Nephron (organoid): ENCODE results near the gene POLL.

ENCODE experiments used
- H3K27ac Mint-ChIP-seq, 3 experiments: 2 replicates each; pipeline ENCODE4 v1.8.0; 2020; ENCODE audit warnings: mixed read lengths in 3 of 3, mild to moderate bottlenecking in 2 of 3, moderate library complexity in 1 of 3
- H3K27me3 Mint-ChIP-seq: 2 replicates; pipeline ENCODE4 v1.8.0; 2021; ENCODE audit warnings: low read depth, mild to moderate bottlenecking, moderate library complexity, mixed read lengths
- H3K36me3 Mint-ChIP-seq: 2 replicates; pipeline ENCODE4 v1.8.0; 2020; ENCODE audit warnings: low read depth, mixed read lengths
- H3K4me1 Mint-ChIP-seq: 2 replicates; pipeline ENCODE4 v1.8.0; 2020; ENCODE audit warnings: mixed read lengths
- H3K4me3 Mint-ChIP-seq, 3 experiments: 2 replicates each; pipeline ENCODE4 v1.8.0; 2020; ENCODE audit warnings: mild to moderate bottlenecking in 3 of 3, mixed read lengths in 3 of 3, moderate library complexity in 2 of 3
- H3K9me3 Mint-ChIP-seq: 2 replicates; pipeline ENCODE4 v1.8.0; 2020; ENCODE audit warnings: mixed read lengths
- CTCF ChIP-seq, 3 experiments: fragments of 200-600 bp; sonication (generic); IDR thresholded peaks; one replicate each; pipeline ENCODE4 v1.5.0; 2021; ENCODE audit warnings: antibody characterized with exemption in 3 of 3; ENCODE audit not compliant: unreplicated experiment in 3 of 3

POLL gene

DNA sequence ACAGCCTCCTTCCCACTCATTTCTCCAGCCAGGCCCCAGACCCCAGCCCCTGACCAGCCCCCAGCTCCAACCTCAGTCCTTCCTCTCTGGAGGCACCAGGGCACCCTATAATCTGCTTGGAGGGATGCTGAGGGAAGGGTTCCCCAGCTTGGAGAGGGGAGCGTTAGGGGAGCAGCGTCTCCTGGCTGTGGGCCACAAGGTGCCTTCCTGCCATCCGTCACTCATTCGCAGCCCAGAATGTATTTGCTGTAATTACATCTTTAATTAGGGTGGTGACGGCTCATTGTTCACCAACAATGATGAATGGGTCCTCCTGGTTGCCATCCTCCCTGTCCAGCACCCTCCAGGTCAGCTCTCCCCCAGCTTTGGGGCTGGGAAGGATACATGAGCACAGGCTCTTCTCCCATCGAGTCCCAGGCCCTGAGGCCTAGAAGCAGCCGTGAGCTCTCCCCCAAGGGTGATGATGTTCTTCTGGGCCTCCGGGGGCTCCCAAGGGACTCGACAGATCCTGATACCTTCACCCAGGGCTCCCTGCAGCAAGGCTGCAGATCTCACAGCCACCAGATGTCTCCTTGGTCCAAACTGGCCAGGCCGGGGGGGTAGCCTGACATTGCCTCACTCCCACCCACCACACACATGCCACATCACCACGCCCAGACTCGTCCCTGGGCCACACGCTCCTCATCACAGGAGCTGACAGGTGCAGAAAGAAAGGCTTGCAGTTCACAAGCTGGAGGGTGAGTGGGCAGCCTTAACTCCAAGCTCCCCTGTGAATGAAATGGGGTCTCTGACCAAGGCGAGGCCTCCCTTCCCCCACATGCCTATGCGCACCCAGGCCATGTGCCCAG, 26.8 kb downstream of the POLL start:
- TF ChIP-seq CTCF (IDR thresholded peaks at IDR 0.05; ENCODE audit: unreplicated experiment in 3 of 3): no peak
- Mint-ChIP-seq H3K27me3 (peaks cover 50% of the 10 kb centered on the region), H3K36me3 (peaks cover 2% of the 10 kb centered on the region), H3K27ac (no peak overlapping the region), H3K9me3 (no peaks in the 10 kb centered on the region), H3K4me3 (no peak overlapping the region), H3K4me1 (peaks cover 8% of the 10 kb centered on the region)

DNA sequence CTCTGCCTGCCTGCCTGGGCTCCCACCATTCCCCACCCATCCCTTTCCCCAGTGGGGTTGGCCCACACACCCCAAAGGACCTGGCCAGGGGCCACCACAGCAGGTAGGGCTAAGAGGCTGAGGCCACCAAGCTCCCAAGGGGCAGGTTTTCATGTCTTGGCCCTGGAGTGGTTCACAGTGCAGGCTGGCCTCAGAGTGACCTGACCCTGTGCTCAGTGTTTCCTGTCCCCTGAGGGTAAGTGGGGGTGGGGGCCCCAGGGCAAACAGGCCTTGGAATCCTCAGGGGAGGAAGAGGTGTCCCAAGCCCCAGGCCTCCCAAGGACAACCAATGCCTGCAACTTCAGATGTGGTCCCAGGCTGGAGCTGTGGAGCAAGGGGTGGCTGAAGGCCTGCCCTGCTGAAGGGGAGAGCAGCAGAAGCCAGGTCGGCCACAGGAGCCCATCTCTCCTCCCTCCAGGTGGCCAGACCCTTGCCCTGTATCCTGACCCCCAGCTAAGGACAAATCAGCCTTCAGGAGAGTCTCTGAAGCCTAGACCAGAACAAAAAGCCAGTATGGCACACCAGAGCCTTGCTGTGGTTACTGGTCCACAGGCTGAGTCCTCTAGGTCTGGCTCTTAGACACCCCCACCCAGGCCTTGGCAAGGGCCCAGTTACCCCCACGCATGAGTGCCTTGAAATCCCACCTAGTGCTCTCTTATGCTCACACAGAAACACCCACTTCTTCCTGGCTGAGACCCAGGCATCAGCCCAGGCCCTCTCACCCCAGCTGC, 27.6 kb downstream of the POLL start:
- H3K27me3 Mint-ChIP-seq: peaks cover 45% of the 10 kb centered on the region
- H3K36me3 Mint-ChIP-seq: peaks cover 9% of the 10 kb centered on the region
- TF ChIP-seq CTCF (IDR thresholded peaks at IDR 0.05; ENCODE audit: unreplicated experiment in 3 of 3): no peak
- no peak overlapping the region for H3K4me3 Mint-ChIP-seq
- H3K27ac Mint-ChIP-seq: no peak overlapping the region
- no peaks in the 10 kb centered on the region for H3K9me3 Mint-ChIP-seq
- H3K4me1 Mint-ChIP-seq: peaks cover 8% of the 10 kb centered on the region

- Mint-ChIP-seq H3K4me3 (no peak overlapping the region), H3K9me3 (no peaks in the 10 kb centered on the region), H3K4me1 (peaks cover 8% of the 10 kb centered on the region), H3K27me3 (peaks cover 38% of the 10 kb centered on the region), H3K27ac (no peak overlapping the region), H3K36me3 (peaks cover 17% of the 10 kb centered on the region)
- no peak for TF ChIP-seq CTCF (IDR thresholded peaks at IDR 0.05; ENCODE audit: unreplicated experiment in 3 of 3)
Observed at GRCh38 chr10:101559596-101560297, 28.3 kb downstream of the POLL start.

DNA sequence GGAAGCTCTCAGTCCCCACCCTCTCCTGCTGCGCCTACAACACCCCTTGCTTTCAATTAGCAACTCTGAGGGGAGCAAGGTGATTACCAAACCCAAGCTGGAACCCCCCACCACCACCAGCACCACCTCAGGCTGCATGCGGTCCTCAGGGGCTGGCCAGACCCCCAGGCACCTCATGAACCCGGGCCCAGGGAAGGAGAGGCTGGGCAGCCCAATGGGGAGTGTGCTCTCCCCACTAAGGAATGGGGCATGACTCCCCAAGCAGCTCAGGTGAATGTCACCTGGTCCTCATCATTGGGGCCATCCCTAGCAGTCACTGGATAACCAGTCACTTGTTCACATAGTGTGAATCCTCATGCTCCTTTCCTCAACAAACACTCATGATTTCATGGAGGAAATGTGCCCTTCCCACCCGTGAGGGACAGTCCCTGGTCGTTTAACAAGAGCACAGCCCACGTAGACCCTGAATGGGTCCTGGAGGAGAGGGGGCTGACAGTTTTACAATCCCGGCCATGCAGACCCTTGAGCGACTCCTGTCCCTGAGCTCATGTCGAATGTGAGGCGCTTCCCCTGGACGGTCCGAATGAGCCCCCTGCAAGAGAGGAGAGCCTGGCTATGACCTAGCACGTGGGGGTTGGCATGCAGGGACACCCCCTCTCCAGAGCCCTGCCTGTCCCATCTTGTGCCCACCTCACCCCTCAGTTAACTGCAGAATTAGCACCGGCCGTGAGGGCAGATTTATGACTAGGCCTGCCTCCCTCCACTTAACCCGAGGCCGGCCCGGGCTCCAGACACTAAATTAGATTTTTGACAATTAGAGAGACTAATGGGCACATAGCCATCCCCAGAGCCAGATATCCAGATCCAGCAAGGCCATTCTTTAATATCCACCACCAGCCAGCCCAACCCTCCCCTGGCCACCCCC, 29.1 kb downstream of the POLL start:
- no peak for TF ChIP-seq CTCF (IDR thresholded peaks at IDR 0.05; ENCODE audit: unreplicated experiment in 3 of 3)
- Mint-ChIP-seq H3K36me3 (peaks cover 25% of the 10 kb centered on the region), H3K4me3 (no peak overlapping the region), H3K27ac (no peak overlapping the region), H3K27me3 (peaks cover 32% of the 10 kb centered on the region), H3K9me3 (no peaks in the 10 kb centered on the region), H3K4me1 (peaks cover 8% of the 10 kb centered on the region)

DNA sequence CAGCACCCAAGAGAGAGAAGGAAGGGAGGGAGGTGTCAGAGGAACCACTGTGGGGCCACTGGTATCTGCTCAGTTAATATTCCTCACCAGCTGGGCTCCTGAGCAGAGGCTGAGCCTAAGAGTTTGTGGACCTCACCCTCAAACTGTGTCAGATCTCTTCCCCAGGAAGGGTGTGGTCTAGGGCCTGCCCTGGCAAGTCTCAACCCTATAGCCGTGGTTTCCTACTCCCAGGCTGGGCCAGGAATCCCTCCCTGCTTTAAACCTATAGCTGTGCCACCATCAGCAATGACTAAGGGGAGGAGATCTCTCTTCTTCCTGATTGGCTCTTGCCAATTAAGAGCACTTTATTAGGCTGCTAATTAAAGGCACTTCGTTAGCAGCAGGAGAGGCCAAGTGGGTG, 29.9 kb downstream of the POLL start:
- peaks cover 26% of the 10 kb centered on the region for H3K27me3 Mint-ChIP-seq
- H3K4me1 Mint-ChIP-seq: peaks cover 8% of the 10 kb centered on the region
- no peak for TF ChIP-seq CTCF (IDR thresholded peaks at IDR 0.05; ENCODE audit: unreplicated experiment in 3 of 3)
- H3K9me3 Mint-ChIP-seq: no peaks in the 10 kb centered on the region
- H3K36me3 Mint-ChIP-seq: peaks cover 32% of the 10 kb centered on the region
- H3K27ac Mint-ChIP-seq: no peak overlapping the region
- H3K4me3 Mint-ChIP-seq: no peak overlapping the region
